GM19455 (cell line): ENCODE results near the gene PURA.
A peak's percentile ranks its signal among the peaks of the same experiment; 100 is the strongest.

Experiments
- ATAC-seq: cut with Tn5 transposase; IDR thresholded peaks from one replicate; pipeline ENCODE4 v1.9.1; 2021; ENCODE audit not compliant: unreplicated experiment

PURA gene

GRCh38 chr5:140113699-140114263 is at the start of gene PURA:
TSS of gene PURA (plus strand) at chr5:140114109. CDS start at chr5:140114182, 73 bp downstream.
- ATAC-seq, result peak; percentile 89

GRCh38 chr5:140072812-140073211 is 41.1 kb upstream of the PURA start:
- ATAC-seq, result no peak

- no peak for ATAC-seq
Observed at GRCh38 chr5:140073296-140073695, 40.6 kb upstream of the PURA start.

GRCh38 chr5:140075371-140075770 is 38.5 kb upstream of the PURA start:
- ATAC-seq, result no peak

- no peak for ATAC-seq
Observed at GRCh38 chr5:140076142-140076541, 37.8 kb upstream of the PURA start.

- ATAC-seq, result no peak
Observed at GRCh38 chr5:140076788-140077187, 37.1 kb upstream of the PURA start.

- ATAC-seq, result no peak
Observed at GRCh38 chr5:140083120-140083519, 30.8 kb upstream of the PURA start.

GRCh38 chr5:140083650-140084049 is 30.3 kb upstream of the PURA start:
- ATAC-seq, result no peak

GRCh38 chr5:140084541-140084940 is 29.4 kb upstream of the PURA start:
- ATAC-seq, result no peak

- ATAC-seq, result no peak
Observed at GRCh38 chr5:140090251-140090650, 23.7 kb upstream of the PURA start.

GRCh38 chr5:140093179-140093578 is 20.7 kb upstream of the PURA start:
- ATAC-seq, result no peak

GRCh38 chr5:140093866-140094265 is 20.0 kb upstream of the PURA start:
- ATAC-seq, result no peak

GRCh38 chr5:140094889-140095288 is 19.0 kb upstream of the PURA start:
- ATAC-seq, result no peak

GRCh38 chr5:140101179-140101578 is 12.7 kb upstream of the PURA start:
- no peak for ATAC-seq

GRCh38 chr5:140103154-140103553 is 10.8 kb upstream of the PURA start:
- ATAC-seq, result no peak

GRCh38 chr5:140104100-140104499 is 9.8 kb upstream of the PURA start:
- ATAC-seq, result no peak

GRCh38 chr5:140106101-140106500 is 7.8 kb upstream of the PURA start:
- ATAC-seq, result no peak

- no peak for ATAC-seq
Observed at GRCh38 chr5:140106805-140107311, 7.1 kb upstream of the PURA start.

GRCh38 chr5:140107312-140108092 is 6.4 kb upstream of the PURA start:
- ATAC-seq, result peak; percentile 88

GRCh38 chr5:140108093-140109017 is 5.6 kb upstream of the PURA start:
- no peak for ATAC-seq

GRCh38 chr5:140109018-140109758 is 4.7 kb upstream of the PURA start:
- ATAC-seq, result no peak
